ENCODE data around the gene RTN1.

- no peak for TF ChIP-seq OVOL2 (CRISPR knock-in tag; IDR thresholded peaks at IDR 0.05; ENCODE audit: borderline replicate concordance)
- TF ChIP-seq CTCF (IDR thresholded peaks at IDR 0.05), result no peak
- no peak for TF ChIP-seq TEAD1 (CRISPR knock-in tag; IDR thresholded peaks at IDR 0.05)
- no peak for TF ChIP-seq KAT7 (CRISPR knock-in tag; IDR thresholded peaks at IDR 0.05; ENCODE audit: borderline replicate concordance)
- no peak for TF ChIP-seq TEAD4 (CRISPR knock-in tag; IDR thresholded peaks at IDR 0.05)
- no peak for TF ChIP-seq ETV6 (CRISPR knock-in tag; IDR thresholded peaks at IDR 0.05)
- TF ChIP-seq, protein P1, sequence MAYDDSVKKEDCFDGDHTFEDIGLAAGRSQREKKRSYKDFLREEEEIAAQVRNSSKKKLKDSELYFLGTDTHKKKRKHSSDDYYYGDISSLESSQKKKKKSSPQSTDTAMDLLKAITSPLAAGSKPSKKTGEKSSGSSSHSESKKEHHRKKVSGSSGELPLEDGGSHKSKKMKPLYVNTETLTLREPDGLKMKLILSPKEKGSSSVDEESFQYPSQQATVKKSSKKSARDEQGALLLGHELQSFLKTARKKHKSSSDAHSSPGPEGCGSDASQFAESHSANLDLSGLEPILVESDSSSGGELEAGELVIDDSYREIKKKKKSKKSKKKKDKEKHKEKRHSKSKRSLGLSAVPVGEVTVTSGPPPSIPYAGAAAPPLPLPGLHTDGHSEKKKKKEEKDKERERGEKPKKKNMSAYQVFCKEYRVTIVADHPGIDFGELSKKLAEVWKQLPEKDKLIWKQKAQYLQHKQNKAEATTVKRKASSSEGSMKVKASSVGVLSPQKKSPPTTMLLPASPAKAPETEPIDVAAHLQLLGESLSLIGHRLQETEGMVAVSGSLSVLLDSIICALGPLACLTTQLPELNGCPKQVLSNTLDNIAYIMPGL (CRISPR knock-in tag; IDR thresholded peaks at IDR 0.05), result no peak
Observed at GRCh38 chr14:59657769-59658168, 212.8 kb downstream of the RTN1 start.

Data from WTC11 (cell line).